Activated CD8-positive, alpha-beta T cell treated with anti-CD3 and anti-CD28 coated beads for 36 hours (primary cell): Measurements from ENCODE around the gene CARHSP1. TPM values are rescaled to one million over a fixed set of nuclear protein-coding genes. Genes with fewer than 3 reads are reported as not detected.

Experiments
- ATAC-seq: fragments of 200-7000 bp; cut with Tn5 transposase; one replicate; pipeline ENCODE4 v1.10.0; 2021; ENCODE audit warnings: mild to moderate bottlenecking, moderate library complexity
- CTCF ChIA-PET: fragments of 350-600 bp; sonication (Branson Sonifier 250); formaldehyde crosslinking; loops from one replicate; lab custom pipeline; 2021; ENCODE audit warnings: antibody characterized with exemption; lab: Charles Lee
- POLR2A ChIA-PET: fragments of 350-600 bp; sonication (Branson Sonifier 250); formaldehyde crosslinking; loops from one replicate; lab custom pipeline; 2021; ENCODE audit warnings: antibody characterized with exemption; lab: Charles Lee
- DNase-seq: peaks from one replicate; pipeline ENCODE4 v3.0.0-alpha.2; 2020
- H3K27ac Mint-ChIP-seq: one replicate; pipeline ENCODE4 v1.8.0; 2021; ENCODE audit warnings: mild to moderate bottlenecking, mixed read lengths
- H3K27me3 Mint-ChIP-seq: one replicate; pipeline ENCODE4 v1.8.0; 2021; ENCODE audit warnings: mixed read lengths
- H3K36me3 Mint-ChIP-seq: one replicate; pipeline ENCODE4 v1.8.0; 2021; ENCODE audit warnings: low read depth, mixed read lengths
- H3K4me1 Mint-ChIP-seq: one replicate; pipeline ENCODE4 v1.8.0; 2021; ENCODE audit warnings: low read depth, mixed read lengths
- H3K4me3 Mint-ChIP-seq: one replicate; pipeline ENCODE4 v1.8.0; 2021; ENCODE audit warnings: mild to moderate bottlenecking, moderate library complexity, mixed read lengths
- H3K9me3 Mint-ChIP-seq: one replicate; pipeline ENCODE4 v1.8.0; 2021; ENCODE audit warnings: mixed read lengths
- intact Hi-C: fragments of 100-400 bp; cut with micrococcal nuclease; formaldehyde crosslinking; loops from one replicate; pipeline ENCODE4 v1.10.0; 2022
- total RNA-seq, 2 experiments: library from RNA; stranded (reverse); gene quantifications; one replicate each; pipeline ENCODE4 v1.2.3, GENCODE V29; 2021
- TF ChIP-seq, protein P1 (sequence below): fragments of 200-600 bp; IDR thresholded peaks from one replicate; pipeline ENCODE4 v1.8.0; 2022; ENCODE audit warnings: antibody characterized with exemption, mild to moderate bottlenecking

Gene CARHSP1
- total RNA-seq, 2 experiments from 2014 or later = 63.9 to 72.6 TPM

DNA sequence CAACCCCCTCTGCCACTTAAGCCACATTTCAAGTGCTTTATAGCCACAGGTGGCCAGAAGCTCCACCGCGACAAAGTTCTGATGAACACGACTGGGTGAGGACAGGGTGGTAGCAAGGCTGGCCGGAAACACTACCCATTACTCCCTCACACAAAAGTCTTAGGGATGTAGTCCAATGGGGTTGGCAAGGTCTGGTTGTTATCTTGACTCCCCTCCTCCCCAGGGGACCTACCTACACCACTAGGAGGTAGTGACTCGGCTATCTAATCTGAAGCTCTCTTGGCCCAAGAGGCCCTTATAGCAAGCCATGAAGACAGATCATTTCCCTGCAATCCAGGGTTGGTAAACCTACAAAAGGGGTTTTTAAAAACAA is 21.7 kb upstream of the CARHSP1 start:
- Mint-ChIP-seq H3K9me3 (no peaks in the 10 kb centered on the region), H3K27ac (peak overlapping the region; percentile 57), H3K4me1 (peaks cover 14% of the 10 kb centered on the region), H3K36me3 (peaks cover 46% of the 10 kb centered on the region), H3K4me3 (no peak overlapping the region), H3K27me3 (no peaks in the 10 kb centered on the region)
- intact Hi-C loops = no loop called here
- TF ChIP-seq, protein P1, sequence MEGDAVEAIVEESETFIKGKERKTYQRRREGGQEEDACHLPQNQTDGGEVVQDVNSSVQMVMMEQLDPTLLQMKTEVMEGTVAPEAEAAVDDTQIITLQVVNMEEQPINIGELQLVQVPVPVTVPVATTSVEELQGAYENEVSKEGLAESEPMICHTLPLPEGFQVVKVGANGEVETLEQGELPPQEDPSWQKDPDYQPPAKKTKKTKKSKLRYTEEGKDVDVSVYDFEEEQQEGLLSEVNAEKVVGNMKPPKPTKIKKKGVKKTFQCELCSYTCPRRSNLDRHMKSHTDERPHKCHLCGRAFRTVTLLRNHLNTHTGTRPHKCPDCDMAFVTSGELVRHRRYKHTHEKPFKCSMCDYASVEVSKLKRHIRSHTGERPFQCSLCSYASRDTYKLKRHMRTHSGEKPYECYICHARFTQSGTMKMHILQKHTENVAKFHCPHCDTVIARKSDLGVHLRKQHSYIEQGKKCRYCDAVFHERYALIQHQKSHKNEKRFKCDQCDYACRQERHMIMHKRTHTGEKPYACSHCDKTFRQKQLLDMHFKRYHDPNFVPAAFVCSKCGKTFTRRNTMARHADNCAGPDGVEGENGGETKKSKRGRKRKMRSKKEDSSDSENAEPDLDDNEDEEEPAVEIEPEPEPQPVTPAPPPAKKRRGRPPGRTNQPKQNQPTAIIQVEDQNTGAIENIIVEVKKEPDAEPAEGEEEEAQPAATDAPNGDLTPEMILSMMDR = no peak
- ChIA-PET CTCF (interaction anchor here (3.4 to 6.7 kb wide), 2 partner anchors 11 to 46 kb away, joined by 13 to 39 read pairs; no protein-coding TSS in a partner anchor), POLR2A (interaction anchor here (0.6 to 1.5 kb wide), 3 partner anchors 8 to 230 kb away, joined by 3 to 4 read pairs (median 3); no protein-coding TSS in a partner anchor)
- no peak for DNase-seq
- ATAC-seq = no peak

DNA sequence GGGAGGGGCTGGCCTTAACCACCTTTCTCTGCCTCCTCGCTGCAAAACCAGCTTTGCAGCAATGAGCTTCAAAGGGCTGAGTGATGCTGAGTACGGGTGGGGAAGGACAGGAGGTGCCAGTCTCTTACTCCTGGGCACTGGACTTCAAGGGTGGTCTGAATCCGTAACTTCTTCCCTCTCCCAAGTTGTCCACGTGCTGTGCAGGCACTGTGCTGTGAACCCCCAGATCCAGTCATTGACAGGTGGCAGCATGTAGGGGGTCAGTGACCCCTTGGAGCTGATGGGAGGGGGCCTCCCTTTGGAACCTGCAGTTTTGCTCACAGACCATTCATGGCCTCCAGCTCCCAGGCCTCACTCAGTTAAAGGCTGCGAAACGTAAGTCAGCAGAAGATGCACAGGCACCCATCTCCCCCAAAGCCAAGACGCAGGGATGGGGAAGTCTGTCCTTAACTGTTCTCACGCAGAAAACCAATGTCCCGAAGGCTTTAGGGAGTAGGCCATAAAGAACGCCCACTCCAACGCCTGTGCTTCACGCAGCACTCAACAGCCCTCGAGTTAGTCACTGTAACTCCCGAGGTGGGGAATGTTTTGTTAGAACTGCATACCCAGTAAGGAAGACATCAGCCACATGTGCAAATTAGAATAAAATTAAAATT is 21.2 kb upstream of the CARHSP1 start:
- CTCF ChIA-PET = interaction anchor here (3.4 to 6.7 kb wide), 2 partner anchors 10 to 47 kb away, joined by 13 to 39 read pairs; no protein-coding TSS in a partner anchor
- H3K27me3 Mint-ChIP-seq = no peaks in the 10 kb centered on the region
- DNase-seq = no peak
- POLR2A ChIA-PET = interaction anchor here (1.5 kb wide), 1 partner anchor 8 kb away, joined by 4 read pairs; no protein-coding TSS in a partner anchor
- intact Hi-C loops = no loop called here
- TF ChIP-seq, protein P1 = no peak
- peaks cover 41% of the 10 kb centered on the region for H3K36me3 Mint-ChIP-seq
- no peak for ATAC-seq
- peaks cover 15% of the 10 kb centered on the region for H3K4me1 Mint-ChIP-seq
- no peaks in the 10 kb centered on the region for H3K9me3 Mint-ChIP-seq
- H3K4me3 Mint-ChIP-seq = no peak overlapping the region
- peak overlapping the region; percentile 9 for H3K27ac Mint-ChIP-seq

- ChIA-PET CTCF (interaction anchor here (0.9 to 6.7 kb wide), 2 partner anchors 9 to 47 kb away, joined by 5 to 39 read pairs; no protein-coding TSS in a partner anchor), POLR2A (interaction anchor here (1.1 to 1.5 kb wide), 2 partner anchors 9 to 26 kb away, joined by 3 to 4 read pairs; no protein-coding TSS in a partner anchor)
- Mint-ChIP-seq H3K9me3 (no peaks in the 10 kb centered on the region), H3K36me3 (peaks cover 35% of the 10 kb centered on the region), H3K4me3 (no peak overlapping the region), H3K27me3 (no peaks in the 10 kb centered on the region), H3K4me1 (peaks cover 15% of the 10 kb centered on the region), H3K27ac (no peak overlapping the region)
- TF ChIP-seq, protein P1 = no peak
- intact Hi-C loops = no loop called here
- ATAC-seq (no peak), DNase-seq (no peak)
Observed at GRCh38 chr16:8888951-8889892, 20.4 kb upstream of the CARHSP1 start.

DNA sequence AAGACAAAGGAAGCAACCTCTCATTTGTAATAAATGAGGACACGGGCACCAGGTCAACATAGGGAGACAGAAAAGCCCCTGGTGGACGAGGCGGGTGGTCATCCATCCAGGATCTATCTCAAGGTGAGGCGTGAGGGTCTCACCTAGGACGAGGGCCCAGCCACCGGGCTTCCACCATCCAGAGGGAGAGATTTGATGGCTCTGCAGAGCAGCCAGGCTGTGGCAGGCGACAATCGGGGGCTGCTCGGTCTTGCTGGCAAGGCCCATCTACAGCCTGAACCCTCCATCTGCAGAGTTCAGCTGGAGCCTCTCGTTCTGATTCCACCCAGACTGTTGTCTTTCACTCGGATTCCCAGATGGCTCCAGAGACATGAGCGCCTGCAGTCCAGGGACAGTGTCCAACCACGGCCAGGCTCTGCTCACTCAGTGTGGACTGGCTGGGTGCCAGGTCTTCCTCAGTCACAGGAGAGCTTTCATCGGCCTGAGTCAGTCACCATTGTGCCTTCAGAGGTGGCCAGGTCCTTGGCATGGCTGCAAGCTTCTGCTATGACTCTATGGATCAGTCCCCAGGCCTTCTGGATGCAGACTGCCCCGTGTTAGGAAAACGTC is 19.2 kb upstream of the CARHSP1 start:
- H3K27ac Mint-ChIP-seq = no peak overlapping the region
- peaks cover 26% of the 10 kb centered on the region for H3K36me3 Mint-ChIP-seq
- H3K4me3 Mint-ChIP-seq = no peak overlapping the region
- POLR2A ChIA-PET = interaction anchor here (1.1 kb wide), 1 partner anchor 24 kb away, joined by 3 read pairs; no protein-coding TSS in a partner anchor
- ATAC-seq (no peak), DNase-seq (no peak)
- TF ChIP-seq, protein P1 = no peak
- H3K4me1 Mint-ChIP-seq = peaks cover 15% of the 10 kb centered on the region
- no peaks in the 10 kb centered on the region for H3K9me3 Mint-ChIP-seq
- H3K27me3 Mint-ChIP-seq = no peaks in the 10 kb centered on the region
- intact Hi-C loops = no loop called here
- CTCF ChIA-PET = interaction anchor here (6.7 kb wide), 1 partner anchor 8 kb away, joined by 39 read pairs; no protein-coding TSS in a partner anchor
